OCI-LY1 (cell line): Measurements from ENCODE around the gene BMP6.

ENCODE experiments used
- EZH2 ChIP-seq: fragments of 200-600 bp; sonication (generic), shearing (Covaris generic); IDR thresholded peaks from 2 replicates; pipeline ENCODE4 v1.8.0; 2017; ENCODE audit warnings: borderline replicate concordance, mixed run types, mild to moderate bottlenecking, antibody characterized with exemption, low read length, moderate library complexity, mixed read lengths
- TF ChIP-seq, protein P1 (sequence below): fragments of 200-600 bp; sonication (generic), shearing (Covaris generic); IDR thresholded peaks from 2 replicates; pipeline ENCODE4 v1.5.1; 2017; ENCODE audit warnings: mild to moderate bottlenecking, antibody characterized with exemption, low read length, moderate library complexity, mixed read lengths

DNA sequence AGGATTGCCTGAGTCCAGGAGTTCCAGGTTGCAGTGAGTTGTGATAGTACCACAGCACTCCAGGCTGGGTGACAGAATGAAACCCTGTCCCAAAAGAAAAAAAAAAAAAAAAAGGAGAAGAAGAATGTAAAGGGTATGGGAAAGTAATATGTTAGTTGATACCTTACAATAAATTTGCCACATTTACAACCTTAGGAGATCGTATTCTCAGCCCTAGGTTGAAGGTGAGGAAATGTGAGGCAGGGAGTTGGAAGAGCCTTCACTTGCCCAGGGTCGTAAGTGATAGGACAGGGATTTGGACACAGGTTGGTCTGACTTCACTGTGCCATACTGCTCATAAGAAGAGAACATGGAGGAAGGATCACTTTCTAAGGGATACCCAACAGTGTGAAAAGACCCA, 68.6 kb downstream of the BMP6 start:
- TF ChIP-seq, protein P1, sequence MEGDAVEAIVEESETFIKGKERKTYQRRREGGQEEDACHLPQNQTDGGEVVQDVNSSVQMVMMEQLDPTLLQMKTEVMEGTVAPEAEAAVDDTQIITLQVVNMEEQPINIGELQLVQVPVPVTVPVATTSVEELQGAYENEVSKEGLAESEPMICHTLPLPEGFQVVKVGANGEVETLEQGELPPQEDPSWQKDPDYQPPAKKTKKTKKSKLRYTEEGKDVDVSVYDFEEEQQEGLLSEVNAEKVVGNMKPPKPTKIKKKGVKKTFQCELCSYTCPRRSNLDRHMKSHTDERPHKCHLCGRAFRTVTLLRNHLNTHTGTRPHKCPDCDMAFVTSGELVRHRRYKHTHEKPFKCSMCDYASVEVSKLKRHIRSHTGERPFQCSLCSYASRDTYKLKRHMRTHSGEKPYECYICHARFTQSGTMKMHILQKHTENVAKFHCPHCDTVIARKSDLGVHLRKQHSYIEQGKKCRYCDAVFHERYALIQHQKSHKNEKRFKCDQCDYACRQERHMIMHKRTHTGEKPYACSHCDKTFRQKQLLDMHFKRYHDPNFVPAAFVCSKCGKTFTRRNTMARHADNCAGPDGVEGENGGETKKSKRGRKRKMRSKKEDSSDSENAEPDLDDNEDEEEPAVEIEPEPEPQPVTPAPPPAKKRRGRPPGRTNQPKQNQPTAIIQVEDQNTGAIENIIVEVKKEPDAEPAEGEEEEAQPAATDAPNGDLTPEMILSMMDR: no peak
- no peak for TF ChIP-seq EZH2
